Adrenal gland (tissue), 5 donors: ENCODE results near the gene CUTC.

Experiments
- CTCF ChIP-seq, 6 experiments: fragments of 450-650 bp in 4 of 6; fragments of 200-600 bp in 2 of 6; sonication (generic) in 1 of 6; IDR thresholded peaks; 1 replicate in 5 of 6; 2 replicates in 1 of 6; pipeline versions ENCODE4 v1.5.1 to v1.8.0; 2016 to 2021; ENCODE audit warnings: antibody characterized with exemption in 6 of 6, mild to moderate bottlenecking in 2 of 6, moderate library complexity in 1 of 6
- POLR2A ChIP-seq, 2 donors: fragments of 450-650 bp; IDR thresholded peaks; one replicate each; pipeline ENCODE4 v1.6.1; 2017; ENCODE audit warnings: antibody characterized with exemption in 2 of 2, mild to moderate bottlenecking in 2 of 2, moderate library complexity in 1 of 2
- donor health status: DM: no; HTN: no; CAD: no.

DNA sequence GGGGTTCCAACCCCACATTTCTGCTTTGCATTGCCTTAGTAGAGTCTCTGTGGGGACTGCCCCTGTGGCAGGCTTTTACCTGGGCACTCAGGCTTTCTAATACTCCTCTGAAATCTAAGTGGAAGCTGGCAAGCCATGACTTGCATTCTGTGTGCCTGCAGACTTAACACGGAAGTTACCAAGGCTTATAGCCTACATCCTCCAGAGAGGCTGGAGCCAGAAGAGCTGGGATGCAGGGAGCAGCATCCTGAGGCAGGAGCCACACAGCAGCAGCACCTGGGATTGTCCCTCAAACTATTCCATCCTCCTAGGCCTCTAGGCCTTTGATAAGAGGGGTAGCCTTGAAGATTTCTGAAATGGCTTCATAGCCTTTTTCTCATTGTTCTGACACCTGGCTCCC lies 28.3 kb downstream of the CUTC start:
- TF ChIP-seq CTCF (IDR thresholded peaks at IDR 0.05) (no peak), POLR2A (IDR thresholded peaks at IDR 0.05) (no peak)
